Osteoblast (primary cell): ENCODE data around the gene CNDP1. TPM values are rescaled to one million over a fixed set of nuclear protein-coding genes. Genes with fewer than 3 reads are reported as not detected.

ENCODE experiments used
- DNase-seq: peaks from one replicate; pipeline ENCODE4 v3.0.0; 2011; ENCODE audit warnings: low spot score, mixed read lengths; ENCODE audit not compliant: insufficient read length; ENCODE audit errors: missing footprints
- H2AFZ ChIP-seq: 2 replicates; pipeline ENCODE4 v1.6.0; 2011; ENCODE audit warnings: mild to moderate bottlenecking, low read length
- H3K27ac ChIP-seq: 2 replicates; pipeline ENCODE4 v1.5.1; 2011; ENCODE audit warnings: mild to moderate bottlenecking, low read depth, low read length, moderate library complexity
- H3K27me3 ChIP-seq: 2 replicates; pipeline ENCODE4 v1.6.0; 2012; ENCODE audit warnings: mild to moderate bottlenecking, control low read depth, inconsistent platforms, low read length, moderate library complexity; ENCODE audit not compliant: insufficient read depth
- H3K36me3 ChIP-seq: 2 replicates; pipeline ENCODE4 v1.5.1; 2011; ENCODE audit warnings: mild to moderate bottlenecking, low read length, control low read depth, moderate library complexity; ENCODE audit not compliant: insufficient read depth
- H3K4me1 ChIP-seq: 2 replicates; pipeline ENCODE4 v1.5.1; 2011; ENCODE audit warnings: mild to moderate bottlenecking, low read length, control low read depth, moderate library complexity; ENCODE audit not compliant: insufficient read depth
- H3K4me2 ChIP-seq: 2 replicates; pipeline ENCODE4 v1.6.0; 2011; ENCODE audit warnings: mild to moderate bottlenecking, low read length; ENCODE audit not compliant: insufficient read depth
- H3K4me3 ChIP-seq: fragments of 200-600 bp; sonication (generic); 3 replicates; pipeline ENCODE4 v1.5.1; 2012; ENCODE audit warnings: mild to moderate bottlenecking, low read length, inconsistent platforms; ENCODE audit not compliant: insufficient read depth
- H3K79me2 ChIP-seq: 2 replicates; pipeline ENCODE4 v1.6.0; 2012; ENCODE audit warnings: mild to moderate bottlenecking, low read length, control low read depth, inconsistent platforms; ENCODE audit not compliant: insufficient read depth
- H3K9me3 ChIP-seq: 2 replicates; pipeline ENCODE4 v1.5.1; 2011; ENCODE audit warnings: low read depth, low read length, control low read depth
- H4K20me1 ChIP-seq: 2 replicates; pipeline ENCODE4 v1.6.0; 2012; ENCODE audit warnings: mild to moderate bottlenecking, low read length, control low read depth; ENCODE audit not compliant: insufficient read depth
- CTCF ChIP-seq: IDR thresholded peaks from 2 replicates; pipeline ENCODE4 v1.5.1; 2011; ENCODE audit warnings: mild to moderate bottlenecking, low read depth, low read length, moderate library complexity; ENCODE audit errors: extremely low read depth
- total RNA-seq: library from RNA; depleted of rRNA; stranded (reverse); fragments of >200 nt; gene quantifications from 2 replicates; pipeline ENCODE4 v1.2.3, GENCODE V29; 2012

Gene CNDP1
- total RNA-seq, 1 donor = not detected

GRCh38 chr18:74623047-74623816 lies 88.9 kb downstream of the CNDP1 start:
- Histone ChIP-seq H2AFZ (no peak overlapping the region), H3K27me3 (no peaks in the 10 kb centered on the region), H3K4me2 (no peak overlapping the region), H4K20me1 (peaks cover 26% of the 10 kb centered on the region), H3K36me3 (no peaks in the 10 kb centered on the region), H3K79me2 (peaks cover 38% of the 10 kb centered on the region), H3K9me3 (no peaks in the 10 kb centered on the region), H3K4me3 (no peak overlapping the region), H3K4me1 (no peaks in the 10 kb centered on the region), H3K27ac (no peak overlapping the region)
- peak; percentile 40 for TF ChIP-seq CTCF
- DNase-seq = no peak

- Histone ChIP-seq H3K27ac (no peak overlapping the region), H3K4me1 (no peaks in the 10 kb centered on the region), H3K9me3 (no peaks in the 10 kb centered on the region), H3K79me2 (peaks cover 38% of the 10 kb centered on the region), H3K4me2 (no peak overlapping the region), H3K36me3 (no peaks in the 10 kb centered on the region), H3K4me3 (no peak overlapping the region), H4K20me1 (peaks cover 26% of the 10 kb centered on the region), H3K27me3 (no peaks in the 10 kb centered on the region), H2AFZ (no peak overlapping the region)
- no peak for TF ChIP-seq CTCF
- DNase-seq = no peak
These were observed 90.2 kb downstream of the CNDP1 start for GRCh38 chr18:74624466-74624865.

GRCh38 chr18:74625157-74625556 lies 90.9 kb downstream of the CNDP1 start:
- Histone ChIP-seq H3K4me3 (no peak overlapping the region), H3K27ac (no peak overlapping the region), H2AFZ (no peak overlapping the region), H3K4me2 (no peak overlapping the region), H4K20me1 (peaks cover 26% of the 10 kb centered on the region), H3K9me3 (no peaks in the 10 kb centered on the region), H3K36me3 (no peaks in the 10 kb centered on the region), H3K4me1 (no peaks in the 10 kb centered on the region), H3K79me2 (peaks cover 38% of the 10 kb centered on the region), H3K27me3 (no peaks in the 10 kb centered on the region)
- peak; percentile 66 for DNase-seq
- no peak for TF ChIP-seq CTCF

GRCh38 chr18:74626049-74626874 lies 92.0 kb downstream of the CNDP1 start:
- TF ChIP-seq CTCF = no peak
- Histone ChIP-seq H3K27me3 (no peaks in the 10 kb centered on the region), H3K4me3 (no peak overlapping the region), H3K4me2 (no peak overlapping the region), H3K79me2 (peaks cover 33% of the 10 kb centered on the region), H3K9me3 (no peaks in the 10 kb centered on the region), H3K4me1 (no peaks in the 10 kb centered on the region), H3K36me3 (no peaks in the 10 kb centered on the region), H3K27ac (no peak overlapping the region), H2AFZ (no peak overlapping the region), H4K20me1 (peaks cover 22% of the 10 kb centered on the region)
- peak; percentile 65 for DNase-seq
